ENCODE data around the gene MYH11. TPM values are rescaled to one million over a fixed set of nuclear protein-coding genes. Genes with fewer than 3 reads are reported as not detected.

The MYH11 gene
- total RNA-seq, 1 donor from 2014 or later, result 0.05 TPM

DNA sequence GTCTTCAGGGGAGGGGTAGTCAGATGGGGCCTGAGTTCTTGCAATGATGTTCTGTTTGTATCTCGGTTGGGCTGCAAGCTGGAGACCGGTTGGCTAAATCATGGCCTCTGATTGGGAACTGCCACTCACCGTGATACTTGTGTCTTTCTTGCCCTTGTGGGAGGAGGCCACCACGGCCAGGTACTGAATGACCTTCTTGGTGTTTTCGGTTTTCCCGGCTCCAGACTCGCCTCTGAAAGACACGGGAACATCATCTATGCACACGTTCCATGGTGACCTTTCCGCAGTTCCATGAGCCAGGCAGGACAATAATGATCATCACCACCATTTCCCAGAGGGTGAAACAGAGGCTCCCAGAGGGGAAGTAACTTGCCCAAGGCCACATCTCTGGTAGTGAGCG, 70.3 kb downstream of the MYH11 start:
- no peak for DNase-seq (ENCODE audit: low read depth, low spot score)
- TF ChIP-seq, protein P1, sequence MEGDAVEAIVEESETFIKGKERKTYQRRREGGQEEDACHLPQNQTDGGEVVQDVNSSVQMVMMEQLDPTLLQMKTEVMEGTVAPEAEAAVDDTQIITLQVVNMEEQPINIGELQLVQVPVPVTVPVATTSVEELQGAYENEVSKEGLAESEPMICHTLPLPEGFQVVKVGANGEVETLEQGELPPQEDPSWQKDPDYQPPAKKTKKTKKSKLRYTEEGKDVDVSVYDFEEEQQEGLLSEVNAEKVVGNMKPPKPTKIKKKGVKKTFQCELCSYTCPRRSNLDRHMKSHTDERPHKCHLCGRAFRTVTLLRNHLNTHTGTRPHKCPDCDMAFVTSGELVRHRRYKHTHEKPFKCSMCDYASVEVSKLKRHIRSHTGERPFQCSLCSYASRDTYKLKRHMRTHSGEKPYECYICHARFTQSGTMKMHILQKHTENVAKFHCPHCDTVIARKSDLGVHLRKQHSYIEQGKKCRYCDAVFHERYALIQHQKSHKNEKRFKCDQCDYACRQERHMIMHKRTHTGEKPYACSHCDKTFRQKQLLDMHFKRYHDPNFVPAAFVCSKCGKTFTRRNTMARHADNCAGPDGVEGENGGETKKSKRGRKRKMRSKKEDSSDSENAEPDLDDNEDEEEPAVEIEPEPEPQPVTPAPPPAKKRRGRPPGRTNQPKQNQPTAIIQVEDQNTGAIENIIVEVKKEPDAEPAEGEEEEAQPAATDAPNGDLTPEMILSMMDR (conservative IDR thresholded peaks at IDR 0.05), result no peak
- Mint-ChIP-seq H3K27me3 (ENCODE audit: low read depth) (no peaks in the 10 kb centered on the region), H3K9me3 (no peaks in the 10 kb centered on the region), H3K27ac (ENCODE audit: unreplicated experiment) (no peak overlapping the region), H3K4me1 (no peaks in the 10 kb centered on the region), H3K36me3 (ENCODE audit: low read depth) (no peaks in the 10 kb centered on the region), H3K4me3 (no peak overlapping the region)

DNA sequence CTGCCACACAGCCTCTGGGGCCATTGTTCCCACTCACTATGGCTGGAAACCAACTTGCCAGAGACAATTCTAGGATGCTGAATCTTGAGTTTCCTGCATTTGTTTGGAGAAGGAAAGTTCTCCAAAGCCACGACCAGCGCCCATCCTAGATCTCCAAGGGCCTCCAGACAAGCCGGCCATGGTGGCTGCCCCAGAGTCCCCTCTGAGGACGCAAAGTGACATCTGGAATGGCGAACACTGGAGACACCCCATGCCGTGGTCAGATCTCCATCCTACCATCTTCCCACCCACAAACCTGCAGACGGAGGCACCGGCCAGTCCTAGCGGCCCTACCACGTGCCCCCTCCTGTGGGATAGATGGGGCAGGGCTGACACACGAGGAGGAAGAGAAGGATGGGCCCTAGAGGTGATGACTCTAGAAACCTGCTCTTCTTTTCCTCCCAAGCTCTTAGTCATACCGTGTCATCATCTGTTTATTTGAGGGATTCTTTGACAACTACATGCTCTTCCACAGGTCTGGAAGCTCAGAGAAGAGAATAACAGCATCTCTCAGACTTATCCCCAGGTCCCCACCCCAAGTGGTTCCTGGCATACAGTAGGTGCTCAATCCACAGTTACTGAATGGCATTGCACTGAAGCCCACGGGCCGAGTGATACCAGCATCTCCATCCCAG, 71.3 kb downstream of the MYH11 start:
- no peaks in the 10 kb centered on the region for H3K4me1 Mint-ChIP-seq
- H3K27ac Mint-ChIP-seq (ENCODE audit: unreplicated experiment), result no peak overlapping the region
- H3K27me3 Mint-ChIP-seq (ENCODE audit: low read depth), result no peaks in the 10 kb centered on the region
- TF ChIP-seq, protein P1 (conservative IDR thresholded peaks at IDR 0.05), result no peak
- H3K4me3 Mint-ChIP-seq, result no peak overlapping the region
- DNase-seq (ENCODE audit: low read depth, low spot score), result no peak
- no peaks in the 10 kb centered on the region for H3K9me3 Mint-ChIP-seq
- H3K36me3 Mint-ChIP-seq (ENCODE audit: low read depth), result no peaks in the 10 kb centered on the region

DNA sequence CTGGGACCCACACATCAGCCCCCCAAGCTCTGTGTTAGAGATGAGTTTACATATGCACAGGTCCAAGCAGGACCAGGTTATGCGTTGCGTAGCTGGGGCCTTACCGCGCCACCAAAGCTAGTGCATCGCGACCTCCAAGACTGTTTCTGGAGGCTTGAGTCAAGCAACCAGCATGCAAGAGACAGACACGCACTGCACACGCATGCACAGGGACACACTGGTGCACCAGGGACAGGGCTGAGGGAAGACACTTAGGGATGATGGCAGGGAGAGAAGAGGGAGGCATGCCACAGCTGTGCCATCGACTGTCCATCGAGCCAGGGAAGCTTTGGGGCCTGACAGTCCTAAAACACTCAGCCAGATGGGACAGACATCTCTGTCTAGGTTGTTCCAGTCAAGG, 72.8 kb downstream of the MYH11 start:
- Mint-ChIP-seq H3K4me1 (no peaks in the 10 kb centered on the region), H3K27me3 (ENCODE audit: low read depth) (no peaks in the 10 kb centered on the region), H3K9me3 (no peaks in the 10 kb centered on the region), H3K4me3 (no peak overlapping the region), H3K36me3 (ENCODE audit: low read depth) (no peaks in the 10 kb centered on the region), H3K27ac (ENCODE audit: unreplicated experiment) (peak overlapping the region; percentile 63)
- no peak for DNase-seq (ENCODE audit: low read depth, low spot score)
- TF ChIP-seq, protein P1 (conservative IDR thresholded peaks at IDR 0.05), result no peak

DNA sequence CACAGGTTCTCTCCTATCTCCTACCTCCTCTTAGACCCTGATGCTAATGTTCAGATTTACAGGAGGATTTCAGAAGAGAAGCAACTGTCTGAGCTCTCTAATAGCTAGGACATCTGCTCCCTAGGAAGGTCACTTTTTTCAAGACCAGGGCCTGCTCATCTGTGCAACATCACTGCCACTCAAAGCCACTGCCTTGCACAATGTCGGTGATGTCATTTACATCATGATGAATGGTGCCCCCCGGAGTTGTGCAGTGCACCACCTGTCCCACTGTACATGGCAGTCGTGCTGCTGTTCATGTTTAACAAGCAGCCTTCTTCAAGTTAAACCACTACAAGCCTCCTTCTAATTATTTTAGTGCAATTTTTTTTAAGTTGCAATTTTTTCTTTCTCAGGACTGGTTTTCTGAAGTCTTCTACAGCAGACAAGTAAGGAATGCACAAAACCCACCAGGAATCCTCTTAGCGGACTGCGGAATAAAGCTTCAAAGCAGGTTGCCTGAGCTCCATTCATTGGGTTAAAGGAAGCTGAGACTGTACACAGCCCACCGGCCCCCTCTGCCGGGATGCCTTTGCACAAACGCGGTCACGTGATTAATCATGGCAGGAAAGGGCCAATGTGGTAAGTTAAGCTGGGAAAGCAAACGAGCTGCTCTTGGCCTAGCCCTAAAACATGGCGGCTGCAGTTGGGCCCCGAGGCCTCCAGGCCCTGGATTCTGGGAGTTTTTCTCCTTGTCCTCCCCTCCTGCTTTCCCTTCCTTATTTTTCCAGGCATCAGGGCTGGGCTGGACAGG, 74.1 kb downstream of the MYH11 start:
- Mint-ChIP-seq H3K27ac (ENCODE audit: unreplicated experiment) (no peak overlapping the region), H3K27me3 (ENCODE audit: low read depth) (no peaks in the 10 kb centered on the region), H3K4me1 (no peaks in the 10 kb centered on the region), H3K4me3 (no peak overlapping the region), H3K9me3 (no peaks in the 10 kb centered on the region), H3K36me3 (ENCODE audit: low read depth) (no peaks in the 10 kb centered on the region)
- TF ChIP-seq, protein P1 (conservative IDR thresholded peaks at IDR 0.05), result no peak
- DNase-seq (ENCODE audit: low read depth, low spot score), result no peak

DNA sequence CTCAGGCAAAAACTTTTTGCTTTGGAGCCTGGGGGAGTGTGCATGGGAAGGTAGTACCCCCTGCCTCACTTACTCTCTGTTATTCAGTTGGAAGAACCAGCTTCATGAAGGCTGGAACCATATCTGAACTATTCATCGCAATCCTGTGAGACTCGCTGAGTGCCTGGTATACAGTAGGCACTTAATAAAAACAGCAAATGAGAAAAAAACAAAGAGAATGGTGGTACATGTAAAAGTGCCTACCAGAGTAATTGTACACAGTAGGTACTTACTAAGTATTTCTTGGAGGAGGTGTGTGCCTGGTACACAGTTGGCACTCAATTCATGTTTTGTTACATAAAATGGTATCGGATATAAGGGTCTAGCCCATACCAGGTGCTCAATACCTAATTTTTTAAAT, 75.2 kb downstream of the MYH11 start:
- H3K4me3 Mint-ChIP-seq, result no peak overlapping the region
- no peaks in the 10 kb centered on the region for H3K27me3 Mint-ChIP-seq (ENCODE audit: low read depth)
- H3K4me1 Mint-ChIP-seq, result no peaks in the 10 kb centered on the region
- TF ChIP-seq, protein P1 (conservative IDR thresholded peaks at IDR 0.05), result no peak
- no peak for DNase-seq (ENCODE audit: low read depth, low spot score)
- H3K9me3 Mint-ChIP-seq, result no peaks in the 10 kb centered on the region
- no peaks in the 10 kb centered on the region for H3K36me3 Mint-ChIP-seq (ENCODE audit: low read depth)
- no peak overlapping the region for H3K27ac Mint-ChIP-seq (ENCODE audit: unreplicated experiment)
